Stomach (tissue), 4 donors: ENCODE results near the gene LITAFD.

Experiments used
- POLR2A ChIP-seq, 4 donors: fragments of 450-650 bp; IDR thresholded peaks; one replicate each; pipeline ENCODE4 v1.6.1; 2016; ENCODE audit warnings: antibody characterized with exemption in 4 of 4, control low read depth in 2 of 4, mild to moderate bottlenecking in 1 of 4, moderate library complexity in 1 of 4
- POLR2AphosphoS5 ChIP-seq, 3 donors: sonication (generic); formaldehyde crosslinking; IDR thresholded peaks; one replicate each; pipeline ENCODE4 v1.6.1; 2016; ENCODE audit warnings: antibody characterized with exemption in 3 of 3
- TF ChIP-seq, protein P1 (sequence below), 7 experiments: fragments of 450-650 bp in 4 of 7; fragments of 200-600 bp in 3 of 7; sonication (generic) in 3 of 7; IDR thresholded peaks; one replicate each; pipeline ENCODE4 v1.5.1; 2016 to 2019; ENCODE audit warnings: antibody characterized with exemption in 7 of 7, control low read depth in 2 of 7, mild to moderate bottlenecking in 1 of 7

DNA sequence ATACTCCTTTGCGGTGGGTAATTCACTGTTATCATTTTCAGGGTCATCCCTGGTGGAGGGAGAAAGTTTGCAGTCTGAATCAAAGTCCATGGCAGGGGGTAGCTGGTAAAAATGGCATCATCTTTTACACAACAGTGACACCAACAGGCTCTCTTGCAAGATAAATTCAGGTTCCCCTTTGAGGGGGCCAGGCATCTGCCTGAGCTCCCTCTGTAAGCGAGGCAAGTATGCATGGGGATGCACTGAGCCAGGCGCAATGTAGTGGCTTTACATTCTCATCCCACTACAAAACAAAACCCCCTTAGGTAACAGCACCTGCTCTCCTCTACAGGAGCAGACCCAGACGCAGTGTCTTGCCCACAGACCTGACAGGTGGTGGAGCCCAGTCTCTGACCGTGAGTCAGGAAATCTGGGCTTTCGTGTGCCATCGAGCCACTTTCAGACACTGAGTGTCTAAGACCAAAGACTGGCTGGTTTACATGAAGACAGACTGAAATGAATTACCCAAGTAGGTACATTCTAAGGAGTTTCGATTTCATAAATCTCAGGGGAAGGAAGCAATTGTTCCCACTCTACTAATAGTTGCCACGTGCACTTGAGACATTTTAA lies 17.7 kb downstream of the LITAFD start:
- TF ChIP-seq, protein P1, sequence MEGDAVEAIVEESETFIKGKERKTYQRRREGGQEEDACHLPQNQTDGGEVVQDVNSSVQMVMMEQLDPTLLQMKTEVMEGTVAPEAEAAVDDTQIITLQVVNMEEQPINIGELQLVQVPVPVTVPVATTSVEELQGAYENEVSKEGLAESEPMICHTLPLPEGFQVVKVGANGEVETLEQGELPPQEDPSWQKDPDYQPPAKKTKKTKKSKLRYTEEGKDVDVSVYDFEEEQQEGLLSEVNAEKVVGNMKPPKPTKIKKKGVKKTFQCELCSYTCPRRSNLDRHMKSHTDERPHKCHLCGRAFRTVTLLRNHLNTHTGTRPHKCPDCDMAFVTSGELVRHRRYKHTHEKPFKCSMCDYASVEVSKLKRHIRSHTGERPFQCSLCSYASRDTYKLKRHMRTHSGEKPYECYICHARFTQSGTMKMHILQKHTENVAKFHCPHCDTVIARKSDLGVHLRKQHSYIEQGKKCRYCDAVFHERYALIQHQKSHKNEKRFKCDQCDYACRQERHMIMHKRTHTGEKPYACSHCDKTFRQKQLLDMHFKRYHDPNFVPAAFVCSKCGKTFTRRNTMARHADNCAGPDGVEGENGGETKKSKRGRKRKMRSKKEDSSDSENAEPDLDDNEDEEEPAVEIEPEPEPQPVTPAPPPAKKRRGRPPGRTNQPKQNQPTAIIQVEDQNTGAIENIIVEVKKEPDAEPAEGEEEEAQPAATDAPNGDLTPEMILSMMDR (IDR thresholded peaks at IDR 0.05): no peak
- TF ChIP-seq POLR2AphosphoS5 (IDR thresholded peaks at IDR 0.05) (no peak), POLR2A (IDR thresholded peaks at IDR 0.05) (no peak)
